Cardiac muscle cell (in vitro differentiated cells and primary cell): ENCODE measurements around the gene CTTNBP2. TPM values are rescaled to one million over a fixed set of nuclear protein-coding genes. Genes with fewer than 3 reads are reported as not detected.

Experiments used
- DNase-seq, 2 donors: peaks; one replicate each; pipeline versions ENCODE4 v3.0.0 to v3.0.0-alpha.2; 2010 to 2017; ENCODE audit warnings: low read depth in 1 of 2, low spot score in 1 of 2
- H3K27ac ChIP-seq: fragments of 200-600 bp; sonication (generic); 2 replicates; pipeline ENCODE4 v1.5.1; 2016
- H3K27me3 ChIP-seq: fragments of 200-600 bp; sonication (generic); 2 replicates; pipeline ENCODE4 v1.6.0; 2016; ENCODE audit warnings: control low read depth
- H3K36me3 ChIP-seq: fragments of 200-600 bp; sonication (generic); 2 replicates; pipeline ENCODE4 v1.5.1; 2016; ENCODE audit warnings: control low read depth
- H3K4me1 ChIP-seq: fragments of 200-600 bp; sonication (generic); 2 replicates; pipeline ENCODE4 v1.8.1; 2017; ENCODE audit warnings: low read depth, mild to moderate bottlenecking, mixed run types
- H3K4me3 ChIP-seq: fragments of 200-600 bp; sonication (generic); 2 replicates; pipeline ENCODE4 v1.5.1; 2016; ENCODE audit warnings: mild to moderate bottlenecking
- H3K9me3 ChIP-seq: fragments of 200-600 bp; sonication (generic); 2 replicates; pipeline ENCODE4 v1.5.1; 2017; ENCODE audit warnings: low read depth, mild to moderate bottlenecking, control low read depth
- polyA plus RNA-seq: library from polyadenylated mRNA; unstranded; fragments of >200 nt; fragmentation: Nextera tagmentation; extraction: Ambion mirVana; gene quantifications from 2 replicates; pipeline ENCODE4 v1.2.1, GENCODE V29; 2016
- total RNA-seq: library from RNA; depleted of rRNA; stranded (reverse); fragments of >200 nt; gene quantifications from 2 replicates; pipeline ENCODE4 v1.2.3, GENCODE V29; 2016
- TF ChIP-seq, protein P1 (sequence below): IDR thresholded peaks from 2 replicates; pipeline ENCODE4 v1.5.1; 2012; ENCODE audit warnings: low read depth, mild to moderate bottlenecking, low read length

CTTNBP2 gene
- total and polyA plus RNA-seq, 2 experiments from 2014 or later: 30.0 to 51.2 TPM

DNA sequence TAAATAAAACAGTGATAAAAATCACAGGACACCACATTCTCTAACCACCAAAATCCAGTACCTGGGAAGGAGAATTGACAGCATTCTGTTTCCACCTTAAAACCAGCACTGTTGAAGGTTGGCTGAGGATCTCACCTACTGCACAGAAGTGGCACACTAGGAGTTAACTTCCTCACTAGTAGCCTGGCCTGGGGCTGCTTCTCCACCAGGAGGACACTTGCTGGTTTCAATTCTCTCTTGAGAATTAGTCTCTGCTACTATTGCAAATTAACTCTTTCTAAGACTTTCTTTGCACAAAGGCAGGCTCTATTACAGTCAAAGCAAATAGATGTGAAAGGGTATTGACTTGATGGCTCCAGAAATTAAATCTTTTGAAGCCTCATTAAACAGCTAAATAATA lies 2.3 kb upstream of the CTTNBP2 start:
- Histone ChIP-seq H3K4me1 (peaks cover 9% of the 10 kb centered on the region), H3K27me3 (no peaks in the 10 kb centered on the region), H3K9me3 (no peaks in the 10 kb centered on the region), H3K27ac (no peak overlapping the region), H3K36me3 (no peaks in the 10 kb centered on the region), H3K4me3 (no peak overlapping the region)
- TF ChIP-seq, protein P1, sequence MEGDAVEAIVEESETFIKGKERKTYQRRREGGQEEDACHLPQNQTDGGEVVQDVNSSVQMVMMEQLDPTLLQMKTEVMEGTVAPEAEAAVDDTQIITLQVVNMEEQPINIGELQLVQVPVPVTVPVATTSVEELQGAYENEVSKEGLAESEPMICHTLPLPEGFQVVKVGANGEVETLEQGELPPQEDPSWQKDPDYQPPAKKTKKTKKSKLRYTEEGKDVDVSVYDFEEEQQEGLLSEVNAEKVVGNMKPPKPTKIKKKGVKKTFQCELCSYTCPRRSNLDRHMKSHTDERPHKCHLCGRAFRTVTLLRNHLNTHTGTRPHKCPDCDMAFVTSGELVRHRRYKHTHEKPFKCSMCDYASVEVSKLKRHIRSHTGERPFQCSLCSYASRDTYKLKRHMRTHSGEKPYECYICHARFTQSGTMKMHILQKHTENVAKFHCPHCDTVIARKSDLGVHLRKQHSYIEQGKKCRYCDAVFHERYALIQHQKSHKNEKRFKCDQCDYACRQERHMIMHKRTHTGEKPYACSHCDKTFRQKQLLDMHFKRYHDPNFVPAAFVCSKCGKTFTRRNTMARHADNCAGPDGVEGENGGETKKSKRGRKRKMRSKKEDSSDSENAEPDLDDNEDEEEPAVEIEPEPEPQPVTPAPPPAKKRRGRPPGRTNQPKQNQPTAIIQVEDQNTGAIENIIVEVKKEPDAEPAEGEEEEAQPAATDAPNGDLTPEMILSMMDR: no peak
- DNase-seq: peak in 1 of 2 donors; percentile 81

GRCh38 chr7:117874191-117874700 lies 1.0 kb upstream of the CTTNBP2 start:
- Histone ChIP-seq H3K36me3 (no peaks in the 10 kb centered on the region), H3K9me3 (no peaks in the 10 kb centered on the region), H3K4me1 (peaks cover 22% of the 10 kb centered on the region), H3K4me3 (peak overlapping the region; percentile 93), H3K27me3 (no peaks in the 10 kb centered on the region), H3K27ac (no peak overlapping the region)
- TF ChIP-seq, protein P1: no peak
- DNase-seq: no peak

GRCh38 chr7:117872561-117873309 lies 506 bp downstream of the CTTNBP2 start:
- Histone ChIP-seq H3K9me3 (no peaks in the 10 kb centered on the region), H3K27me3 (no peaks in the 10 kb centered on the region), H3K4me3 (peak overlapping the region; percentile 93), H3K36me3 (no peaks in the 10 kb centered on the region), H3K27ac (peak overlapping the region; percentile 33), H3K4me1 (peaks cover 36% of the 10 kb centered on the region)
- peak in 1 of 2 donors; percentile 64 for DNase-seq
- TF ChIP-seq, protein P1: no peak

DNA sequence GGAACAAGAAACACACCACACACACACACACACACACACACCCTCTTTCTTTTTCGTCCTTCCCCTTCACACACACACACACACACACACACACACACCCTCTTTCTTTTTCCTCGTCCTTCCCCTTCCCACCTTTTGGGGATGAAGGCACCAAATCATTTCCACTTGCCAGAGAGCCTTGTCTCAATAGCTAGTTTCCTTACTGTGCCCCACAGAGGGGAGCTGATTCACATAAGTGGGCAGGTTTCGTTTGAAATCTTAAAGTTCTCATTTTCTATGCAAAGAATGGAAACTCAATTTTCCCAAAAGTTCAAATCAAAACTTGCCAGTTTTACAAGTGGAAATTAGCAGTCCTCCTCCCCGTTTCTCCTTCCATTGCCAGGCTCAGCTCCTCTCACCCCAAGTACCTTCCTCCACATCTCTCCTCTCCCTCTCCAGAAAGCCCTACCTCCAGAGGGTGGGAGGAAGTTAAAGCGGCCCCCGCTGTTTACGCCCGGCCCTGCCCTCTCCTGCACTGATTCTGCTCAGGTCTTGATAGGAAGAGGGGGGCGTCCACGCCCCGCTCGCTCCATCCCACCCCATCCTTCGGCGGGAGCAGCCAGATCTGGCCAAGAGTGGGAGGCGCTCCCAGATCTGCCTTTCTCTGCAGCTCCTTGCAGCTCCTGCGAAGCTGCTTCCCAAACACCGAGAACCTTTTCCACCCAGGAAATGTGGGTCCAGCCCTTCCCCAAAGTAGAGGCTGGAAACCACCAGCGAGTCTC lies 1.3 kb downstream of the CTTNBP2 start:
- H3K4me1 ChIP-seq: peaks cover 41% of the 10 kb centered on the region
- H3K27ac ChIP-seq: peak overlapping the region; percentile 33
- no peaks in the 10 kb centered on the region for H3K36me3 ChIP-seq
- no peaks in the 10 kb centered on the region for H3K27me3 ChIP-seq
- no peaks in the 10 kb centered on the region for H3K9me3 ChIP-seq
- peak in 1 of 2 donors; percentile 72 for DNase-seq
- H3K4me3 ChIP-seq: peak overlapping the region; percentile 93
- TF ChIP-seq, protein P1: no peak

- H3K36me3 ChIP-seq: no peaks in the 10 kb centered on the region
- TF ChIP-seq, protein P1: no peak
- no peaks in the 10 kb centered on the region for H3K27me3 ChIP-seq
- H3K4me3 ChIP-seq: peak overlapping the region; percentile 93
- DNase-seq: no peak
- peaks cover 41% of the 10 kb centered on the region for H3K4me1 ChIP-seq
- H3K27ac ChIP-seq: peak overlapping the region; percentile 33
- no peaks in the 10 kb centered on the region for H3K9me3 ChIP-seq
Measured at GRCh38 chr7:117871401-117871777, 1.9 kb downstream of the CTTNBP2 start.
